GM18951 (cell line): ENCODE data around the gene KIF23.

ENCODE experiments used
- POLR2A ChIP-seq: IDR thresholded peaks from 4 replicates; pipeline ENCODE4 v1.6.1; 2011; ENCODE audit warnings: mild to moderate bottlenecking; ENCODE audit not compliant: insufficient read length, insufficient read depth; ENCODE audit errors: extremely low read depth
- in situ Hi-C: fragments of 300-500 bp; cut with MboI; formaldehyde crosslinking; loops from one replicate; pipeline ENCODE4 v1.12.0; 2022; ENCODE audit warnings: low sequenced_read_pairs, mixed read lengths, inconsistent platforms; ENCODE audit not compliant: unreplicated experiment

The KIF23 gene

GRCh38 chr15:69386284-69386683 lies 27.9 kb upstream of the KIF23 start:
- in situ Hi-C loops: loop anchor here (25.0 kb wide), 1 partner anchor 324 kb away; no protein-coding TSS in a partner anchor
- no peak for TF ChIP-seq POLR2A

GRCh38 chr15:69388260-69388705 lies 25.9 kb upstream of the KIF23 start:
- no peak for TF ChIP-seq POLR2A
- in situ Hi-C loops: loop anchor here (25.0 kb wide), 1 partner anchor 326 kb away; no protein-coding TSS in a partner anchor

GRCh38 chr15:69389426-69389825 lies 24.7 kb upstream of the KIF23 start:
- in situ Hi-C loops: loop anchor here (25.0 kb wide), 1 partner anchor 327 kb away; no protein-coding TSS in a partner anchor
- no peak for TF ChIP-seq POLR2A

- in situ Hi-C loops: loop anchor here (25.0 kb wide), 1 partner anchor 328 kb away; no protein-coding TSS in a partner anchor
- TF ChIP-seq POLR2A: no peak
Measured at GRCh38 chr15:69390575-69390974, 23.6 kb upstream of the KIF23 start.

DNA sequence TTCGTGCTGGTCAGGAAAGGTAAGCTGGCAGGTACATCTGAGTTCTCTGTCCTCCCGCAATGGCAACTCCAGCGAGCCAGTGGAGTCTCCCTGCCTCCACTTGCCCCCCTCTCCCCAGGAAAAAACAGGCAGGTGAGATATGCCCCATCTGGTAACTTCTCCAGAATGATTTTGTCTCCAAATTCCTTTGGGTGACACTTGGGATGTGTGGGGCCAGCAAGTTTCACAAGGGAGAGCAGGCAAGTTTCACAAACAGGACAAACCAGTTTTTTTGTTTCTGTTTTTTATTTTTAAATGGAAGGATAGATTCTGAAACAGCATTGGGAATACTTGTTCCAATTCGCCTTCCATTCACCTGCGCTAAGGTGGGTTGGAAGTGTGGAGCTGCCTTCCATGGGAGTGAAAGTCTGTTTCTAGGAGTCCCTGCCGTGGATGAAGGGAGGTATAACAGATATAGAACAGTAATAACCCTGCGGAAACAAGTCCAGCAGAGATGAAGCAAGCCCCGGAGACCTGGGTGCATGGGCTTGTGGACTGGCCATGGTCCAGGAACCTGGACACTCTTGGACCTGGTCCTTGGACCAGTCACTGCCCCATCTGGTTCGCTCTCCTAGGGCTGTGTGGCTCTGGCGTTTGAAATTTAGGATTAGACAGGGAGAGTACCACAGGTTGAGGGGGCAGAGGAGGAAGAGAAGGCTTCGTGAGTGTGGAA lies 22.9 kb upstream of the KIF23 start:
- no peak for TF ChIP-seq POLR2A
- in situ Hi-C loops: loop anchor here (25.0 kb wide), 1 partner anchor 329 kb away; no protein-coding TSS in a partner anchor

DNA sequence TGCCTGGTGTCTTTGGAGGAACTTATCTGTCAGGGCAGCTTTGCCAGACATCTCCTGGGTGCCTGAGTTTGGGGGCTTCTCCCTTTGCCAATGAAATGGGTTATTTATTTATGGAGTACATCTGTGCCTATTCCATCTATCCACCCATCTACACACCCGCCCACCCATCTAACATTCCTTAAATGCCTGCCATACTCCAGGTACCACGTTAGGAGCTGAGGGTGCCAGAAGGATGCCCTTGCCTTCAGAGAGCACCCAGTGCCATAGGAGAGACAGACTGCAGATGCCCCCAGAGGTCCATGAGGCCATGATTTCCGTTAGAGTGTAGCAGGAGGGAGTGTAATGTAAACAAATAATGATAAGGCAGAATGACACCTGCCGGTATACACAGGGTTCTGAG lies 21.8 kb upstream of the KIF23 start:
- in situ Hi-C loops: loop anchor here (25.0 kb wide), 1 partner anchor 330 kb away; no protein-coding TSS in a partner anchor
- TF ChIP-seq POLR2A: no peak

- no peak for TF ChIP-seq POLR2A
- in situ Hi-C loops: loop anchor here (25.0 kb wide), 1 partner anchor 332 kb away; no protein-coding TSS in a partner anchor
Measured at GRCh38 chr15:69393831-69394491, 20.2 kb upstream of the KIF23 start.

- in situ Hi-C loops: loop anchor here (25.0 kb wide), 1 partner anchor 332 kb away; no protein-coding TSS in a partner anchor
- no peak for TF ChIP-seq POLR2A
Measured at GRCh38 chr15:69394556-69395282, 19.4 kb upstream of the KIF23 start.

DNA sequence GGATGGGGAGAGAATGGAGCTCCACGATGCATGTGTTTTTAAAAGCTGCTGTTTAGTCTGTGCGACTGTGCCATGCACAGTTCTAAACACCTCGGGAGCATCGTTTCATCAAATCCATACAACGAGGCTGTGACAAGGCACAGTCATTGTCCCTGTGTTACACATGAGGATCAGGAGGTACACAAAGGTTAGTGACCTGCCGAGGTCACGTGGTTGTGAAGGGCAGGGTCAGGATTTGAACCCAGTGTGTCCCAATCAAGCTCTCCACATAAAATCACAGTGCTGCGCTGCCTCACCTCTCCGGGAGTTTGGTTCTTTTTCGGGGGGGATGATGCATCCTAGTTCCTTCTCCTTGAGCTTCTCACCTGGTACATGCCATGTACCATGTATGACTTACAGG lies 18.7 kb upstream of the KIF23 start:
- in situ Hi-C loops: loop anchor here (25.0 kb wide), 1 partner anchor 333 kb away; no protein-coding TSS in a partner anchor
- no peak for TF ChIP-seq POLR2A

DNA sequence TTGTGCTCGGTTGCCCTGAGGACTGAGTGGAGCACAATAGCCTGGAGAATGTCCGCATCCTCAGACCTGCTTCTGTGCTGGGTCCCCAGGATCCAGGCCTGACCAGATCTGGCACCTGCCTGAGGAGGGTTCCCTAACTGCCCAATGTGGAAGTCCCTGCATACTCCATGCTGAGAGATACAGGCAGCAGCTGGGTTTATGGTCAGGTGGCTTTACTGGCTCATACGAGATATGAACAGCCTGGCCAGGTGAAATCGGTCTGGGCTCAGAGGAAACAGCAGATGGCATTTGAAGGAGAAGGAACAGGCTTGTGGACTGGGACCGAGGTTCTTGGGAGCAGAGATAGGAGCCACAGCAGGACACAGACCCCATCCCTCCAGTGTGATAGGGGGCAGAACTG lies 18.2 kb upstream of the KIF23 start:
- TF ChIP-seq POLR2A: no peak
- in situ Hi-C loops: loop anchor here (25.0 kb wide), 1 partner anchor 334 kb away; no protein-coding TSS in a partner anchor

- in situ Hi-C loops: loop anchor here (25.0 kb wide), 1 partner anchor 336 kb away; no protein-coding TSS in a partner anchor
- no peak for TF ChIP-seq POLR2A
Measured at GRCh38 chr15:69398491-69398891, 15.7 kb upstream of the KIF23 start.

- TF ChIP-seq POLR2A: no peak
- in situ Hi-C loops: no loop called here
Measured at GRCh38 chr15:69400850-69401249, 13.3 kb upstream of the KIF23 start.

GRCh38 chr15:69402816-69403215 lies 11.3 kb upstream of the KIF23 start:
- in situ Hi-C loops: no loop called here

More at GRCh38 chr15:69402816-69403215, 11.3 kb upstream of the KIF23 start:
- no peak for TF ChIP-seq POLR2A
